Endodermal cell (in vitro differentiated cells): Measurements from ENCODE around the gene CNTN6. TPM values are rescaled to one million over a fixed set of nuclear protein-coding genes. Genes with fewer than 3 reads are reported as not detected.

Source experiments
- DNase-seq: peaks from one replicate; pipeline ENCODE4 v3.0.0-alpha.2; 2017
- H3K27ac ChIP-seq: 2 replicates; pipeline ENCODE4 v1.5.1; 2013; ENCODE audit warnings: mild to moderate bottlenecking, low read depth, low read length, moderate library complexity
- H3K27me3 ChIP-seq: 2 replicates; pipeline ENCODE4 v1.6.1; 2013; ENCODE audit warnings: mild to moderate bottlenecking, low read length, moderate library complexity; ENCODE audit not compliant: insufficient read depth, control insufficient read depth, poor library complexity, severe bottlenecking
- H3K36me3 ChIP-seq: 2 replicates; pipeline ENCODE4 v1.7.0; 2013; ENCODE audit warnings: mild to moderate bottlenecking, low read length, moderate library complexity; ENCODE audit not compliant: control insufficient read depth, insufficient read depth
- H3K4me1 ChIP-seq: one replicate; pipeline ENCODE4 v1.7.0; 2013; ENCODE audit warnings: low read length; ENCODE audit not compliant: control insufficient read depth, insufficient read depth
- H3K4me3 ChIP-seq: 2 replicates; pipeline ENCODE4 v1.5.1; 2013; ENCODE audit warnings: mild to moderate bottlenecking, low read length, moderate library complexity
- H3K9ac ChIP-seq: 2 replicates; pipeline ENCODE4 v1.6.1; 2013; ENCODE audit warnings: mild to moderate bottlenecking, low read length, moderate library complexity; ENCODE audit not compliant: poor library complexity, severe bottlenecking; ENCODE audit errors: extremely low read depth
- H3K9me3 ChIP-seq: 2 replicates; pipeline ENCODE4 v1.6.1; 2013; ENCODE audit warnings: mild to moderate bottlenecking, low read length, moderate library complexity; ENCODE audit not compliant: control insufficient read depth
- H3K27ac Mint-ChIP-seq: 2 replicates; pipeline ENCODE4 v1.8.0; 2020; ENCODE audit warnings: mixed read lengths
- H3K27me3 Mint-ChIP-seq: 2 replicates; pipeline ENCODE4 v1.8.0; 2021; ENCODE audit warnings: mild to moderate bottlenecking, mixed read lengths; ENCODE audit not compliant: insufficient read depth
- H3K36me3 Mint-ChIP-seq: 2 replicates; pipeline ENCODE4 v1.8.0; 2020; ENCODE audit warnings: low read depth, mixed read lengths
- H3K4me1 Mint-ChIP-seq: 2 replicates; pipeline ENCODE4 v1.8.0; 2020; ENCODE audit warnings: mixed read lengths
- H3K4me3 Mint-ChIP-seq: 2 replicates; pipeline ENCODE4 v1.8.0; 2020; ENCODE audit warnings: mild to moderate bottlenecking, moderate library complexity, mixed read lengths
- H3K9me3 Mint-ChIP-seq: 2 replicates; pipeline ENCODE4 v1.8.0; 2020; ENCODE audit warnings: mild to moderate bottlenecking, mixed read lengths
- WGBS, 2 experiments: methylation state at CpG; one replicate each; pipeline versions ENCODE4 v1.1.5 to v1.1.7; 2013; ENCODE audit warnings: missing lambda C conversion rate in 2 of 2, mixed read lengths in 1 of 2; ENCODE audit not compliant: insufficient coverage in 1 of 2, insufficient read length in 1 of 2; 5-methylcytosine and 5-hydroxymethylcytosine counted together
- total RNA-seq, 2 donors: library from RNA; stranded (reverse); fragmentation: NEBNext Ultra II Directional in 1 of 2; extraction: Animal tissue kit (Norgen Biotek cat#: 25700) in 1 of 2; gene quantifications; 2 replicates in 1 of 2; 3 replicates in 1 of 2; pipeline ENCODE4 v1.2.1, GENCODE V29; 2021
- TF ChIP-seq, protein P1 (sequence below): fragments of 200-600 bp; sonication (generic); conservative IDR thresholded peaks from 2 replicates; pipeline ENCODE4 v1.5.0; 2021; ENCODE audit warnings: antibody characterized with exemption, mild to moderate bottlenecking

CNTN6 gene
- total RNA-seq, 2 donors from 2014 or later, result 0.31 to 0.51 TPM

DNA sequence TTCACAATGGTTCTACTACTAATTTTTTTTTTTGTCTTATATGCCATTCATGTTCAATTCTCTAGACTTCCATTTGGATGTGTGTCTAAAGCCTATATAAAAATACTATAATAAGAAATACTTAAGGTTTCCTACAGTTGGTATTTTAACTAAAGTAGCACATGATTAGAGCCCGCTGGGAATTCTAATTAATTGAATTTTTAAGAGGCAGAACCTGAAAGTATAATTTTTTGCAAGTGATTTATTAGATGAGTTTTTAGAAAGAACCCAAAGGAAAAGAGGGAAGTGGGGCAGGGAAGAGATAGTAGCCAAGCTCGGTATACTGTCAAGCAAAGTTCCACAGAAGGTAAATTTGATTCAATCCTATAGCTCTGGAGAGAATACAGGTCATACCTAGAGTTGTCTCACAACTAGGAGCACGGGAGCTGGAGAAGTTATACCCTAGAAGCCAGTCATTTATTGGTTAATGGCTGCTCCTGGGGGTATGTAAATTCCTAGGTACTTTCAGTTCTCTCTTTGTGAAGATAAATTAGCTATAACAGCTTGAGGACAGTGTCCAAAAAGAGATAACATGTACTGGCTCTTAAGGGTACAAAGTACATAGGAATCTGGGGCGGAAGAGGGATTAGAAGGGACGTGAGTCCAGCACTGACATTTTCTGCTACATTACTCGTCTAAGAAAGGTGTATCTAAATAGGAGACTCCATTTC is 225.6 kb downstream of the CNTN6 start:
- Mint-ChIP-seq H3K9me3 (no peaks in the 10 kb centered on the region), H3K27ac (no peak overlapping the region), H3K4me3 (no peak overlapping the region), H3K27me3 (no peaks in the 10 kb centered on the region), H3K4me1 (no peaks in the 10 kb centered on the region), H3K36me3 (no peaks in the 10 kb centered on the region)
- DNase-seq, result no peak
- Histone ChIP-seq H3K4me3 (no peak overlapping the region), H3K4me1 (no peaks in the 10 kb centered on the region), H3K36me3 (no peaks in the 10 kb centered on the region), H3K9ac (no peak overlapping the region), H3K9me3 (no peaks in the 10 kb centered on the region), H3K27me3 (no peaks in the 10 kb centered on the region), H3K27ac (no peak overlapping the region)
- TF ChIP-seq, protein P1, sequence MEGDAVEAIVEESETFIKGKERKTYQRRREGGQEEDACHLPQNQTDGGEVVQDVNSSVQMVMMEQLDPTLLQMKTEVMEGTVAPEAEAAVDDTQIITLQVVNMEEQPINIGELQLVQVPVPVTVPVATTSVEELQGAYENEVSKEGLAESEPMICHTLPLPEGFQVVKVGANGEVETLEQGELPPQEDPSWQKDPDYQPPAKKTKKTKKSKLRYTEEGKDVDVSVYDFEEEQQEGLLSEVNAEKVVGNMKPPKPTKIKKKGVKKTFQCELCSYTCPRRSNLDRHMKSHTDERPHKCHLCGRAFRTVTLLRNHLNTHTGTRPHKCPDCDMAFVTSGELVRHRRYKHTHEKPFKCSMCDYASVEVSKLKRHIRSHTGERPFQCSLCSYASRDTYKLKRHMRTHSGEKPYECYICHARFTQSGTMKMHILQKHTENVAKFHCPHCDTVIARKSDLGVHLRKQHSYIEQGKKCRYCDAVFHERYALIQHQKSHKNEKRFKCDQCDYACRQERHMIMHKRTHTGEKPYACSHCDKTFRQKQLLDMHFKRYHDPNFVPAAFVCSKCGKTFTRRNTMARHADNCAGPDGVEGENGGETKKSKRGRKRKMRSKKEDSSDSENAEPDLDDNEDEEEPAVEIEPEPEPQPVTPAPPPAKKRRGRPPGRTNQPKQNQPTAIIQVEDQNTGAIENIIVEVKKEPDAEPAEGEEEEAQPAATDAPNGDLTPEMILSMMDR, result no peak
- WGBS, 2 experiments, result 73 to 86% methylated on average over 5 to 6 of the region's 6 CpGs

DNA sequence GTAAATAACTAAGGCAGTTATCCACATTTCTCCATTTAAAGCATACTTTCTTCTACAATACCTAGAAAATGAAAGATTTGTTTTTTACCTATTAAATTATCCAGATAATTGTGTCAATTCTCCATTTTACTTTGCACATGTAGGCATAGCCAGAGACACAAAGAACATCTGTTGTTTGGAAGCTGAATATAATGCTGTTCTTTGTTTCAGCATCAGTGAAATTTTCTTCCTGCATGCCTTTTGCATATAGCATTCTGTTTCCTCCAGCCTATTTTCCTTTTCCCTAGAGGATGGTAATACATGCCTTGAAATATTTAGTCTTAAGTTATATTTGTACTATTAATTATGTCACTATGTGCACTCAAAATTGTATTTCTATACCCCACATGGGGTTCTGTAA is 233.7 kb downstream of the CNTN6 start:
- Mint-ChIP-seq H3K4me1 (peaks cover 5% of the 10 kb centered on the region), H3K27me3 (peaks cover 2% of the 10 kb centered on the region), H3K27ac (no peak overlapping the region), H3K4me3 (no peak overlapping the region), H3K36me3 (no peaks in the 10 kb centered on the region), H3K9me3 (no peaks in the 10 kb centered on the region)
- TF ChIP-seq, protein P1, result no peak
- Histone ChIP-seq H3K36me3 (no peaks in the 10 kb centered on the region), H3K27me3 (no peaks in the 10 kb centered on the region), H3K4me1 (no peaks in the 10 kb centered on the region), H3K27ac (no peak overlapping the region), H3K4me3 (no peak overlapping the region), H3K9ac (no peak overlapping the region), H3K9me3 (peaks cover 24% of the 10 kb centered on the region)
- DNase-seq, result no peak

DNA sequence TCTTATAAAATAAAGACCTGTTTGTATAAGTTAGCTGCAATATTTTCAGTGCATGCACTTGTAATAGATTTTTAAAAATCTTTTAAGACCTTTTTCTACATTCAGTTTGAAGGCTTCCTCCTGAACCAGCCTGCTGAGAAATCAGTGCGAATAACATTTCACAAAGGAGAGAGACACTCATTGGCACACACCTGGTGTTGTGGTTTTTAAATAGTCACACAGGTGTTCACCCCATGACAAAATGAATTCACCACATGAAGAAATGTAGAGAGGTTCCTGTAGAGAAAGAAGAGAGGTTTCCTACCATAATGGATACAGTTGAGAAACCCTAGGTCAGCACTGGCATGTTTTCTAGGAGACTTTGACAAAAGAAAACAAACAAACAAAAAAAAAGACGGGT is 237.3 kb downstream of the CNTN6 start:
- Mint-ChIP-seq H3K9me3 (no peaks in the 10 kb centered on the region), H3K27me3 (peaks cover 2% of the 10 kb centered on the region), H3K36me3 (no peaks in the 10 kb centered on the region), H3K4me3 (no peak overlapping the region), H3K4me1 (peaks cover 12% of the 10 kb centered on the region), H3K27ac (no peak overlapping the region)
- H3K9me3 ChIP-seq, result peaks cover 32% of the 10 kb centered on the region
- no peaks in the 10 kb centered on the region for H3K36me3 ChIP-seq
- no peaks in the 10 kb centered on the region for H3K4me1 ChIP-seq
- no peak overlapping the region for H3K27ac ChIP-seq
- H3K9ac ChIP-seq, result no peak overlapping the region
- DNase-seq, result no peak
- TF ChIP-seq, protein P1, result no peak
- no peaks in the 10 kb centered on the region for H3K27me3 ChIP-seq
- WGBS, 2 experiments, result 81 to 100% methylated on average over 1 to 2 of the region's 2 CpGs
- H3K4me3 ChIP-seq, result no peak overlapping the region
